GM23248 (cell line): Measurements from ENCODE around the gene SULT1C3. TPM values are rescaled to one million over a fixed set of nuclear protein-coding genes. Genes with fewer than 3 reads are reported as not detected.

ENCODE experiments used
- DNase-seq: peaks from one replicate; pipeline ENCODE4 v3.0.0-alpha.2; 2015
- H2AFZ ChIP-seq: fragments of 200-600 bp; sonication (generic); 2 replicates; pipeline ENCODE4 v1.6.1; 2016; ENCODE audit warnings: antibody characterized with exemption
- H3F3A ChIP-seq: fragments of 200-600 bp; sonication (generic); 2 replicates; pipeline ENCODE4 v1.6.1; 2016; ENCODE audit warnings: mild to moderate bottlenecking, antibody characterized with exemption, mixed run types; ENCODE audit not compliant: insufficient read depth
- H3K27ac ChIP-seq: fragments of 200-600 bp; sonication (generic); 2 replicates; pipeline ENCODE4 v1.5.1; 2016; ENCODE audit warnings: mild to moderate bottlenecking
- H3K27me3 ChIP-seq: fragments of 200-600 bp; sonication (generic); replicated peaks from 2 replicates; pipeline ENCODE4 v1.6.1; 2016; ENCODE audit warnings: mild to moderate bottlenecking; ENCODE audit not compliant: insufficient read depth
- H3K36me3 ChIP-seq: fragments of 200-600 bp; sonication (generic); 2 replicates; pipeline ENCODE4 v1.6.1; 2016; ENCODE audit warnings: low read depth, mild to moderate bottlenecking
- H3K4me1 ChIP-seq: fragments of 200-600 bp; sonication (generic); 2 replicates; pipeline ENCODE4 v1.6.1; 2016; ENCODE audit warnings: mild to moderate bottlenecking; ENCODE audit not compliant: insufficient read depth
- H3K4me2 ChIP-seq: fragments of 200-600 bp; sonication (generic); one replicate; pipeline ENCODE4 v1.6.1; 2016; ENCODE audit warnings: mild to moderate bottlenecking; ENCODE audit not compliant: unreplicated experiment
- H3K4me3 ChIP-seq: fragments of 200-600 bp; sonication (generic); 2 replicates; pipeline ENCODE4 v1.5.1; 2016; ENCODE audit warnings: mild to moderate bottlenecking
- H3K79me2 ChIP-seq: fragments of 200-600 bp; sonication (generic); 2 replicates; pipeline ENCODE4 v1.6.1; 2016; ENCODE audit warnings: mild to moderate bottlenecking; ENCODE audit not compliant: insufficient read depth
- H3K9ac ChIP-seq: fragments of 200-600 bp; sonication (generic); 2 replicates; pipeline ENCODE4 v1.6.1; 2016; ENCODE audit warnings: mild to moderate bottlenecking
- H3K9me2 ChIP-seq: fragments of 200-600 bp; sonication (generic); 2 replicates; pipeline ENCODE4 v1.6.1; 2016; ENCODE audit warnings: mixed run types, mild to moderate bottlenecking, moderate library complexity; ENCODE audit not compliant: insufficient read depth
- H3K9me3 ChIP-seq: fragments of 200-600 bp; sonication (generic); one replicate; pipeline ENCODE4 v1.6.1; 2017; ENCODE audit warnings: low read depth
- H4K20me1 ChIP-seq: fragments of 200-600 bp; sonication (generic); 2 replicates; pipeline ENCODE4 v1.6.0; 2016; ENCODE audit not compliant: insufficient read depth
- EZH2 ChIP-seq: fragments of 200-600 bp; sonication (generic); IDR thresholded peaks from 2 replicates; pipeline ENCODE4 v1.6.1; 2018; ENCODE audit warnings: antibody characterized with exemption, mild to moderate bottlenecking; ENCODE audit not compliant: insufficient read depth, poor library complexity, severe bottlenecking
- EZH2phosphoT487 ChIP-seq: fragments of 200-600 bp; sonication (generic); IDR thresholded peaks from 2 replicates; pipeline ENCODE4 v1.6.1; 2018; ENCODE audit warnings: antibody characterized with exemption, moderate library complexity, mild to moderate bottlenecking, low read depth; ENCODE audit not compliant: insufficient read depth
- WGBS, 2 experiments: methylation state at CpG; one replicate each; pipeline ENCODE4 v1.1.6; 2015 to 2017; ENCODE audit warnings: low lambda C conversion rate in 2 of 2, low coverage in 1 of 2; ENCODE audit errors: missing lambda C conversion rate in 2 of 2; 5-methylcytosine and 5-hydroxymethylcytosine counted together
- in situ Hi-C: fragments of 300-500 bp; cut with MboI; formaldehyde crosslinking; loops from 2 replicates; pipeline ENCODE4 v1.15.0; 2020
- polyA plus RNA-seq: library from polyadenylated mRNA; unstranded; fragments of >200 nt; fragmentation: Nextera tagmentation; extraction: Ambion mirVana; gene quantifications from 2 replicates; pipeline ENCODE4 v1.2.1, GENCODE V29; 2016
- total RNA-seq: library from RNA; depleted of rRNA; stranded (reverse); fragments of >200 nt; shearing (Covaris generic); gene quantifications from 2 replicates; pipeline ENCODE4 v1.2.3, GENCODE V29; 2014

Gene SULT1C3
- total and polyA plus RNA-seq, 2 experiments from 2014 or later = not detected

GRCh38 chr2:108270346-108270745 is 30.6 kb downstream of the SULT1C3 start:
- Histone ChIP-seq H3F3A (peaks cover 22% of the 10 kb centered on the region), H3K36me3 (no peaks in the 10 kb centered on the region), H3K9ac (no peak overlapping the region), H4K20me1 (no peaks in the 10 kb centered on the region), H3K4me2 (no peak overlapping the region), H3K79me2 (no peaks in the 10 kb centered on the region), H3K27ac (no peak overlapping the region), H3K9me2 (no peaks in the 10 kb centered on the region), H2AFZ (no peak overlapping the region), H3K4me1 (peaks cover 35% of the 10 kb centered on the region), H3K27me3 (no peaks in the 10 kb centered on the region), H3K9me3 (no peaks in the 10 kb centered on the region), H3K4me3 (no peak overlapping the region)
- WGBS, 2 experiments = 80 to 83% methylated on average over 3 of the region's 3 CpGs
- TF ChIP-seq EZH2phosphoT487 = no peak
- TF ChIP-seq EZH2 = no peak
- no peak for DNase-seq
- in situ Hi-C loops = no loop called here

DNA sequence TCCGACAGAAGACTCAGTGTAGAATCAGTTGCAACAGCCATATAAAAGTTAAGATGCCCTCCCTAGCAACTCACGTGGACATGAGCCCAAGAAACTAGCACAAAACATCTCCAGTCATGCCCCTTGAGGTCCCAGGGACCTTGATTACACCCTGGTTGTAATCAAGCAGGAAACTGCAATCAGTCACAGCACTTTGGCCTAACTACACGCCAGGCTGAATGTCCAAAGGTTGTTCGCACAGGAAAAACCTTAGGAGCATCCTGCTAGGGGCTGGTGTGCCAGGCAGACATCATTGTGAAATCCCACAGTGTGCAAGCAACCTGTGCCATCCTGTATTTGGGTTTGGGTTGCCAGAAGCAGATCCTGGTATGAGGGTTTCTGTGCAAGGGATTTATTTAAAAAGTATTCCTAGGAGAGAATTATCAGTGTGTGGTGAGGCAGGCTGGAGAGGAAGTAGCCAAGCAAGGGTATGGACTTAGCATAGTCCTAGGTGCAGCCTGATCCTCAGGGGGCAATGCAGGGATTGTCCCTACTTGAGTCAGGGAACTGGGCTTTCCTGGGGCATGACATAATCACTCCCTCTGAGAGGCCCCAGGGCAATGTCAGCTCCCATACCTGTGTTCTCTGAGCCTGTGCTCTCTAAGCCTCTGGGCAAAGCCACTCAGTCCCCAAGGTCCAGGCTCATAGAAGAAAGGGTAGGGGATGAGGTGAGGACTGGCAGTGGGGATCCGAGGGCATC is 31.2 kb downstream of the SULT1C3 start:
- H3K4me1 ChIP-seq = peaks cover 35% of the 10 kb centered on the region
- H3K79me2 ChIP-seq = no peaks in the 10 kb centered on the region
- no peak overlapping the region for H3K27ac ChIP-seq
- no peak for TF ChIP-seq EZH2phosphoT487
- TF ChIP-seq EZH2 = no peak
- H3K36me3 ChIP-seq = no peaks in the 10 kb centered on the region
- H3K9ac ChIP-seq = no peak overlapping the region
- in situ Hi-C loops = no loop called here
- H3K27me3 ChIP-seq = no peaks in the 10 kb centered on the region
- no peaks in the 10 kb centered on the region for H4K20me1 ChIP-seq
- H3K9me2 ChIP-seq = no peaks in the 10 kb centered on the region
- peaks cover 22% of the 10 kb centered on the region for H3F3A ChIP-seq
- H2AFZ ChIP-seq = peak overlapping the region; percentile 96
- H3K4me2 ChIP-seq = peak overlapping the region; percentile 62
- H3K4me3 ChIP-seq = no peak overlapping the region
- no peak for DNase-seq
- H3K9me3 ChIP-seq = no peaks in the 10 kb centered on the region
- 70 to 75% methylated on average over 5 of the region's 5 CpGs for WGBS, 2 experiments

DNA sequence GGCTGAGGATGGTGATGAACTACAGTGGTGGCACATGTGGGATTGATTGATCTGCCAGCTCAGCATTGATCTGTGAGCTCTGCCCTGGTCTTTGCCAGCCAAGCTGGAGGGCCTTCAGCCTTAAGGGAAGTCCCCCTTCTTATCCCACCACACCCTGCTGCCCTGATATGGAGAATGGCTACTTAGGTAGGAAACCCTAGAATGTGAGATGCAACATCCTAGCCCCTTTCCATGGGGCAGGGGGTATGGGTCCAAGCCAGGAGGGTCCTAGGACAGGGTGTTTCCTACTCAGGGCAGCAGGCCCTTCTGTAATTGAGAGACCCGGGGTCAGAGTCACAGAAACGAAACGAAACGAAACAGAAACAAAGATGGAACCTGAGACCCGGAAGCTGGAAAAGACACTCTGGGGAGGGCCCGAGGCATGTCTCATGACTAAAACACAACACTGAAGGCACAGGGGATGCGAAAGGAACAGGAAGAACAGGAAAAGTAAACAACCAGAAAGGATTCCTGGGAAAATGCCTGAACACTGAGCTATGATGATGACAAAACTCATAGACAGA is 32.0 kb downstream of the SULT1C3 start:
- Histone ChIP-seq H3K9me2 (no peaks in the 10 kb centered on the region), H3K9me3 (no peaks in the 10 kb centered on the region), H3F3A (peaks cover 21% of the 10 kb centered on the region), H3K4me1 (peaks cover 33% of the 10 kb centered on the region), H3K27me3 (no peaks in the 10 kb centered on the region), H3K9ac (peak overlapping the region; percentile 70), H4K20me1 (no peaks in the 10 kb centered on the region), H3K79me2 (no peaks in the 10 kb centered on the region), H3K36me3 (no peaks in the 10 kb centered on the region), H3K4me3 (peak overlapping the region; percentile 67), H2AFZ (peak overlapping the region; percentile 96), H3K27ac (peak overlapping the region; percentile 28), H3K4me2 (peak overlapping the region; percentile 62)
- WGBS, 2 experiments = 49 to 67% methylated on average over 7 of the region's 7 CpGs
- in situ Hi-C loops = no loop called here
- peak; percentile 79 for DNase-seq
- TF ChIP-seq EZH2phosphoT487 (no peak), EZH2 (no peak)

DNA sequence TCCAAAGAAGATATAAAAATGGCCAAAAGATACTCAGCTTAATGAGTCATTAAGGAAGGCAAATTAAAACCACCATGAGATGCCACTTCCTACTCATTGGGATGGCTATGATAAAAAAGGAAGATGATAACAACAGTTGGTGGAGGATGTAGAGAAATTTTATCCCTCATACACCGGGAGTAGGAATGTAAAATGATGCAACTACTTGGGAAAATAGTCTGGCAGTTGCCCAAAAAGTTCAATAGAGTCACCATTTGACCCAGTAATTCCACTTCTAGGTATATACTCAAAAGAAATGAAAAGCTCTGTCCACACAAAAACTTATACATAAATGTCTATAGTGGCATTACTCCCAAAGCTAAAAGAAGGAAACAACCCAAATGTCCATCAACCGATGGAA is 38.9 kb downstream of the SULT1C3 start:
- H3K4me3 ChIP-seq = no peak overlapping the region
- in situ Hi-C loops = no loop called here
- H3K9me3 ChIP-seq = no peaks in the 10 kb centered on the region
- no peak overlapping the region for H3K4me2 ChIP-seq
- H3K9ac ChIP-seq = no peak overlapping the region
- H3K27ac ChIP-seq = no peak overlapping the region
- DNase-seq = no peak
- H3K36me3 ChIP-seq = no peaks in the 10 kb centered on the region
- no peaks in the 10 kb centered on the region for H3K27me3 ChIP-seq
- TF ChIP-seq EZH2phosphoT487 (no peak), EZH2 (no peak)
- no peaks in the 10 kb centered on the region for H3K9me2 ChIP-seq
- H3K4me1 ChIP-seq = no peaks in the 10 kb centered on the region
- H3F3A ChIP-seq = no peaks in the 10 kb centered on the region
- WGBS, 2 experiments = 51 to 66% methylated on average over 2 of the region's 2 CpGs
- no peak overlapping the region for H2AFZ ChIP-seq
- no peaks in the 10 kb centered on the region for H3K79me2 ChIP-seq
- H4K20me1 ChIP-seq = no peaks in the 10 kb centered on the region
